Keratinocyte (primary cell): Measurements from ENCODE around the gene ACACA.

ENCODE experiments used
- CTCF ChIP-seq, 3 experiments: IDR thresholded peaks in 1 of 3; conservative IDR thresholded peaks in 1 of 3; optimal IDR thresholded peaks in 1 of 3; 2 replicates in 2 of 3; 3 replicates in 1 of 3; pipeline versions ENCODE3 to v1.5.1; 2011; ENCODE audit warnings: low read length in 3 of 3, mild to moderate bottlenecking in 3 of 3, moderate library complexity in 2 of 3, control low read depth in 1 of 3, inconsistent platforms in 1 of 3; ENCODE audit not compliant: insufficient read depth in 2 of 3; ENCODE audit errors: extremely low read depth in 1 of 3
- EZH2 ChIP-seq: IDR thresholded peaks from one replicate; pipeline ENCODE4 v1.6.1; 2012; ENCODE audit warnings: inconsistent platforms, mild to moderate bottlenecking, low read length, moderate library complexity

- no peak for TF ChIP-seq EZH2
- no peak for TF ChIP-seq CTCF (optimal IDR thresholded peaks at IDR 0.05 in 1 of 3, IDR thresholded peaks at IDR 0.05 in 1 of 3, conservative IDR thresholded peaks at IDR 0.05 in 1 of 3; ENCODE audit: extremely low read depth in 1 of 3, insufficient read depth in 2 of 3, low read length in 3 of 3)
Measured at GRCh38 chr17:37273409-37274051, 133.1 kb downstream of the ACACA start.
